ENCODE data around the gene PITPNM1.

- no peak for TF ChIP-seq ZNF8 (CRISPR knock-in tag; IDR thresholded peaks at IDR 0.05)
- no peak for TF ChIP-seq OSR1 (CRISPR knock-in tag; IDR thresholded peaks at IDR 0.05)
- TF ChIP-seq, protein P1, sequence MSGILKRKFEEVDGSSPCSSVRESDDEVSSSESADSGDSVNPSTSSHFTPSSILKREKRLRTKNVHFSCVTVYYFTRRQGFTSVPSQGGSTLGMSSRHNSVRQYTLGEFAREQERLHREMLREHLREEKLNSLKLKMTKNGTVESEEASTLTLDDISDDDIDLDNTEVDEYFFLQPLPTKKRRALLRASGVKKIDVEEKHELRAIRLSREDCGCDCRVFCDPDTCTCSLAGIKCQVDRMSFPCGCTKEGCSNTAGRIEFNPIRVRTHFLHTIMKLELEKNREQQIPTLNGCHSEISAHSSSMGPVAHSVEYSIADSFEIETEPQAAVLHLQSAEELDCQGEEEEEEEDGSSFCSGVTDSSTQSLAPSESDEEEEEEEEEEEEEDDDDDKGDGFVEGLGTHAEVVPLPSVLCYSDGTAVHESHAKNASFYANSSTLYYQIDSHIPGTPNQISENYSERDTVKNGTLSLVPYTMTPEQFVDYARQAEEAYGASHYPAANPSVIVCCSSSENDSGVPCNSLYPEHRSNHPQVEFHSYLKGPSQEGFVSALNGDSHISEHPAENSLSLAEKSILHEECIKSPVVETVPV (CRISPR knock-in tag; IDR thresholded peaks at IDR 0.05): no peak
- TF ChIP-seq ISL1 (CRISPR knock-in tag; IDR thresholded peaks at IDR 0.05): no peak
- no peak for TF ChIP-seq ARNTL (CRISPR knock-in tag; IDR thresholded peaks at IDR 0.05; ENCODE audit: borderline replicate concordance, low read depth)
- TF ChIP-seq RARB (CRISPR knock-in tag; IDR thresholded peaks at IDR 0.05): no peak
- TF ChIP-seq ZNF565 (CRISPR knock-in tag; conservative IDR thresholded peaks at IDR 0.05; ENCODE audit: low read depth): no peak
- TF ChIP-seq PATZ1 (CRISPR knock-in tag; IDR thresholded peaks at IDR 0.05; ENCODE audit: borderline replicate concordance): no peak
- no peak for TF ChIP-seq SNAI2 (CRISPR knock-in tag; IDR thresholded peaks at IDR 0.05)
- TF ChIP-seq, protein P2, sequence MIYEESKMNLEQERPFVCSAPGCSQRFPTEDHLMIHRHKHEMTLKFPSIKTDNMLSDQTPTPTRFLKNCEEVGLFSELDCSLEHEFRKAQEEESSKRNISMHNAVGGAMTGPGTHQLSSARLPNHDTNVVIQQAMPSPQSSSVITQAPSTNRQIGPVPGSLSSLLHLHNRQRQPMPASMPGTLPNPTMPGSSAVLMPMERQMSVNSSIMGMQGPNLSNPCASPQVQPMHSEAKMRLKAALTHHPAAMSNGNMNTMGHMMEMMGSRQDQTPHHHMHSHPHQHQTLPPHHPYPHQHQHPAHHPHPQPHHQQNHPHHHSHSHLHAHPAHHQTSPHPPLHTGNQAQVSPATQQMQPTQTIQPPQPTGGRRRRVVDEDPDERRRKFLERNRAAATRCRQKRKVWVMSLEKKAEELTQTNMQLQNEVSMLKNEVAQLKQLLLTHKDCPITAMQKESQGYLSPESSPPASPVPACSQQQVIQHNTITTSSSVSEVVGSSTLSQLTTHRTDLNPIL (CRISPR knock-in tag; IDR thresholded peaks at IDR 0.05; ENCODE audit: low read depth): no peak
- TF ChIP-seq ESRRG (CRISPR knock-in tag; IDR thresholded peaks at IDR 0.05): no peak
- no peak for TF ChIP-seq GLIS3 (CRISPR knock-in tag; IDR thresholded peaks at IDR 0.05)
- no peak for TF ChIP-seq ZFP30 (CRISPR knock-in tag; IDR thresholded peaks at IDR 0.05)
Measured at GRCh38 chr11:67535561-67535960, 30.4 kb upstream of the PITPNM1 start.
